ENCODE measurements around the gene RBM23. TPM values are rescaled to one million over a fixed set of nuclear protein-coding genes. Genes with fewer than 3 reads are reported as not detected.
A peak's percentile ranks its signal among the peaks of the same experiment; 100 is the strongest.

The RBM23 gene
- total and polyA plus RNA-seq, 9 of the 15 experiments (the other 6 are each of a cell fraction or from before 2014, with no cell fraction given) = 46.0 to 102 (median 58.5) TPM

DNA sequence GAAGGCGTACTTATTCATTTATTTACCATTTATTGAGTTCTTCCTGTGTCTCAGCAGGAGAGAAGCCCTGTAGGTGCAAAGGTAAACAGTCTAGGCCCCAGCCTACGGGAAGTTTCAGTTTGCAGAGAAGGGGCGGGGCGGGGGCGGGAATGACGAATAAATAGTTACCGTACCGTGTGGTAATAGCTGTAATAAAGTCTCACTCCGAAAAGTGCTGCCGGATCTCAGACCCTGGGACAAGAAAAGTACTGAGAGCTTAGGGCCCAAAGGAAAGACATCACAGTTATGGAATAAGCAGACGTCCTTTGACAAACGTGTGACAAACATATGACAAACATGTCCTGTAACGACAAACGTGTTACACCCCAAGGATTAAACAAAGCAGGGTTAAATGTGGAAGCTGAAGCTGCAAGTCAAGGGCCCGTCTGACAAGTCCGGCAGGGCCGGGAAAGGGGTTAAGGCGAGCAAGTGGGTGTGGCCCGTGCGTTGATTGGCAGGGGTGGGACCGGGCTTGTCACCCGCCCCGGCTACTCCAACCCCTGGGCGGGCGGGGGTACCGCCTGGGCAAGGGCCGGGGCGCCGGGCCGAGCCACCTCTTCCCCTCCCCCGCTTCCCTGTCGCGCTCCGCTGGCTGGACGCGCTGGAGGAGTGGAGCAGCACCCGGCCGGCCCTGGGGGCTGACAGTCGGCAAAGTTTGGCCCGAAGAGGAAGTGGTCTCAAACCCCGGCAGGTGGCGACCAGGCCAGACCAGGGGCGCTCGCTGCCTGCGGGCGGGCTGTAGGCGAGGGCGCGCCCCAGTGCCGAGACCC, 47.5 kb downstream of the RBM23 start, which contains the start of gene LRP10 (continued):
- TF ChIP-seq AFF1 (IDR thresholded peaks at IDR 0.05; ENCODE audit: low read depth in 1 of 2, partially characterized antibody in 2 of 2) (peak in 1 of 2 experiments; percentile 69), C11orf30 (IDR thresholded peaks at IDR 0.05; ENCODE audit: low read depth) (no peak), SUPT5H (IDR thresholded peaks at IDR 0.05) (peak; percentile 87), ZFX (CRISPR knock-in tag; IDR thresholded peaks at IDR 0.05) (peak; percentile 92), RFX7 (CRISPR knock-in tag; IDR thresholded peaks at IDR 0.05) (no peak), GATAD2A (IDR thresholded peaks at IDR 0.05) (peak; percentile 87), ZNF282 (CRISPR knock-in tag; IDR thresholded peaks at IDR 0.05) (0 out of 2 replicates have a peak, but pooled peaks have one; percentile 83), KDM4B (IDR thresholded peaks at IDR 0.05; ENCODE audit: borderline replicate concordance in 2 of 2, low read depth in 1 of 2) (no peak), TRIM24 (IDR thresholded peaks at IDR 0.05) (peak in 1 of 2 experiments; percentile 5; a peak in 1 of 4 replicates), FOXM1 (IDR thresholded peaks at IDR 0.05; ENCODE audit: low read depth) (peak; percentile 29; the same call in 1 of the 2 replicates), FOXM1 (CRISPR knock-in tag; IDR thresholded peaks at IDR 0.05; ENCODE audit: low read depth) (no peak), NFYB (IDR thresholded peaks at IDR 0.05; ENCODE audit: extremely low read depth, insufficient read length) (peak; percentile 18), CAMTA2 (CRISPR knock-in tag; conservative IDR thresholded peaks at IDR 0.05) (no peak), HNRNPLL (IDR thresholded peaks at IDR 0.05; ENCODE audit: low read depth, low read length, poor library complexity, severe bottlenecking) (no peak)
- TF ChIP-seq, protein P1, sequence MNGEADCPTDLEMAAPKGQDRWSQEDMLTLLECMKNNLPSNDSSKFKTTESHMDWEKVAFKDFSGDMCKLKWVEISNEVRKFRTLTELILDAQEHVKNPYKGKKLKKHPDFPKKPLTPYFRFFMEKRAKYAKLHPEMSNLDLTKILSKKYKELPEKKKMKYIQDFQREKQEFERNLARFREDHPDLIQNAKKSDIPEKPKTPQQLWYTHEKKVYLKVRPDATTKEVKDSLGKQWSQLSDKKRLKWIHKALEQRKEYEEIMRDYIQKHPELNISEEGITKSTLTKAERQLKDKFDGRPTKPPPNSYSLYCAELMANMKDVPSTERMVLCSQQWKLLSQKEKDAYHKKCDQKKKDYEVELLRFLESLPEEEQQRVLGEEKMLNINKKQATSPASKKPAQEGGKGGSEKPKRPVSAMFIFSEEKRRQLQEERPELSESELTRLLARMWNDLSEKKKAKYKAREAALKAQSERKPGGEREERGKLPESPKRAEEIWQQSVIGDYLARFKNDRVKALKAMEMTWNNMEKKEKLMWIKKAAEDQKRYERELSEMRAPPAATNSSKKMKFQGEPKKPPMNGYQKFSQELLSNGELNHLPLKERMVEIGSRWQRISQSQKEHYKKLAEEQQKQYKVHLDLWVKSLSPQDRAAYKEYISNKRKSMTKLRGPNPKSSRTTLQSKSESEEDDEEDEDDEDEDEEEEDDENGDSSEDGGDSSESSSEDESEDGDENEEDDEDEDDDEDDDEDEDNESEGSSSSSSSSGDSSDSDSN (IDR thresholded peaks at IDR 0.05; ENCODE audit: borderline replicate concordance in 1 of 2, low read depth in 2 of 2, low read length in 2 of 2) = peak; percentile 81 to 88; a peak in 2 of 4 replicates
- TF ChIP-seq, protein P2, sequence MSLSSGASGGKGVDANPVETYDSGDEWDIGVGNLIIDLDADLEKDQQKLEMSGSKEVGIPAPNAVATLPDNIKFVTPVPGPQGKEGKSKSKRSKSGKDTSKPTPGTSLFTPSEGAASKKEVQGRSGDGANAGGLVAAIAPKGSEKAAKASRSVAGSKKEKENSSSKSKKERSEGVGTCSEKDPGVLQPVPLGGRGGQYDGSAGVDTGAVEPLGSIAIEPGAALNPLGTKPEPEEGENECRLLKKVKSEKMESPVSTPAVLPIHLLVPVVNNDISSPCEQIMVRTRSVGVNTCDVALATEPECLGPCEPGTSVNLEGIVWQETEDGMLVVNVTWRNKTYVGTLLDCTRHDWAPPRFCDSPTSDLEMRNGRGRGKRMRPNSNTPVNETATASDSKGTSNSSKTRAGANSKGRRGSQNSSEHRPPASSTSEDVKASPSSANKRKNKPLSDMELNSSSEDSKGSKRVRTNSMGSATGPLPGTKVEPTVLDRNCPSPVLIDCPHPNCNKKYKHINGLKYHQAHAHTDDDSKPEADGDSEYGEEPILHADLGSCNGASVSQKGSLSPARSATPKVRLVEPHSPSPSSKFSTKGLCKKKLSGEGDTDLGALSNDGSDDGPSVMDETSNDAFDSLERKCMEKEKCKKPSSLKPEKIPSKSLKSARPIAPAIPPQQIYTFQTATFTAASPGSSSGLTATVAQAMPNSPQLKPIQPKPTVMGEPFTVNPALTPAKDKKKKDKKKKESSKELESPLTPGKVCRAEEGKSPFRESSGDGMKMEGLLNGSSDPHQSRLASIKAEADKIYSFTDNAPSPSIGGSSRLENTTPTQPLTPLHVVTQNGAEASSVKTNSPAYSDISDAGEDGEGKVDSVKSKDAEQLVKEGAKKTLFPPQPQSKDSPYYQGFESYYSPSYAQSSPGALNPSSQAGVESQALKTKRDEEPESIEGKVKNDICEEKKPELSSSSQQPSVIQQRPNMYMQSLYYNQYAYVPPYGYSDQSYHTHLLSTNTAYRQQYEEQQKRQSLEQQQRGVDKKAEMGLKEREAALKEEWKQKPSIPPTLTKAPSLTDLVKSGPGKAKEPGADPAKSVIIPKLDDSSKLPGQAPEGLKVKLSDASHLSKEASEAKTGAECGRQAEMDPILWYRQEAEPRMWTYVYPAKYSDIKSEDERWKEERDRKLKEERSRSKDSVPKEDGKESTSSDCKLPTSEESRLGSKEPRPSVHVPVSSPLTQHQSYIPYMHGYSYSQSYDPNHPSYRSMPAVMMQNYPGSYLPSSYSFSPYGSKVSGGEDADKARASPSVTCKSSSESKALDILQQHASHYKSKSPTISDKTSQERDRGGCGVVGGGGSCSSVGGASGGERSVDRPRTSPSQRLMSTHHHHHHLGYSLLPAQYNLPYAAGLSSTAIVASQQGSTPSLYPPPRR (CRISPR knock-in tag; IDR thresholded peaks at IDR 0.05; ENCODE audit: borderline replicate concordance) = no peak

All from K562 (cell line).